A673 (cell line): ENCODE measurements around the gene SULT2B1. TPM values are rescaled to one million over a fixed set of nuclear protein-coding genes. Genes with fewer than 3 reads are reported as not detected.

Experiments
- BruUV-seq: library from RNA; stranded (reverse); fragments of 400-500 nt; replicated peaks from 2 replicates; lab custom pipeline; 2021; lab: Mats Ljungman, UMichigan
- CTCF ChIA-PET: fragments of 300-600 bp; sonication (Branson Sonifier 250); formaldehyde crosslinking; loops from one replicate; lab custom pipeline; 2022; ENCODE audit warnings: antibody characterized with exemption; lab: Charles Lee
- POLR2A ChIA-PET: fragments of 300-600 bp; sonication (Branson Sonifier 250); formaldehyde crosslinking; loops from one replicate; lab custom pipeline; 2022; ENCODE audit warnings: antibody characterized with exemption; ENCODE audit not compliant: low non-redundant PET; lab: Charles Lee
- DNase-seq: peaks from one replicate; pipeline ENCODE4 v3.0.0-alpha.2; 2015; ENCODE audit warnings: low spot score
- H3K27ac ChIP-seq: fragments of 200-600 bp; sonication (generic); 2 replicates; pipeline ENCODE4 v1.5.1; 2016; ENCODE audit warnings: mixed run types, low read depth, mild to moderate bottlenecking, mixed read lengths, antibody characterized with exemption, low read length; ENCODE audit not compliant: poor library complexity, severe bottlenecking
- H3K27me3 ChIP-seq: fragments of 200-600 bp; sonication (generic); replicated peaks from 2 replicates; pipeline ENCODE4 v1.6.1; 2017; ENCODE audit warnings: mixed run types, low read depth, mild to moderate bottlenecking, mixed read lengths, antibody characterized with exemption, low read length; ENCODE audit not compliant: insufficient read depth, poor library complexity
- H3K36me3 ChIP-seq: fragments of 200-600 bp; sonication (generic); 2 replicates; pipeline ENCODE4 v1.6.1; 2016; ENCODE audit warnings: mixed run types, mild to moderate bottlenecking, mixed read lengths, antibody characterized with exemption, low read length; ENCODE audit not compliant: insufficient read depth, poor library complexity, severe bottlenecking
- H3K4me1 ChIP-seq: fragments of 200-600 bp; sonication (generic); 2 replicates; pipeline ENCODE4 v1.6.1; 2017; ENCODE audit warnings: mixed run types, mild to moderate bottlenecking, mixed read lengths, antibody characterized with exemption, low read length; ENCODE audit not compliant: insufficient read depth, poor library complexity, severe bottlenecking
- H3K4me3 ChIP-seq: fragments of 200-600 bp; sonication (generic); 2 replicates; pipeline ENCODE4 v1.5.1; 2016; ENCODE audit warnings: low read depth, mixed run types, mild to moderate bottlenecking, mixed read lengths, low read length; ENCODE audit not compliant: poor library complexity, severe bottlenecking
- H3K9me3 ChIP-seq: fragments of 200-600 bp; sonication (generic); 2 replicates; pipeline ENCODE4 v1.6.1; 2016; ENCODE audit warnings: mixed run types, low read depth, mild to moderate bottlenecking, mixed read lengths, antibody characterized with exemption, low read length; ENCODE audit not compliant: poor library complexity, severe bottlenecking
- CTCF ChIP-seq: fragments of 300-800, 200-600 bp; sonication (generic); conservative IDR thresholded peaks from 2 replicates; pipeline ENCODE4 v1.5.1; 2017; ENCODE audit warnings: low read depth, mild to moderate bottlenecking, antibody characterized with exemption, low read length, moderate library complexity, mixed read lengths
- EZH2 ChIP-seq: fragments of 200-600 bp; sonication (generic); IDR thresholded peaks from 2 replicates; pipeline ENCODE4 v1.6.1; 2017; ENCODE audit warnings: borderline replicate concordance, low read depth, mild to moderate bottlenecking, mixed read lengths, antibody characterized with exemption, low read length; ENCODE audit not compliant: poor library complexity, severe bottlenecking
- intact Hi-C: fragments of 100-400 bp; cut with micrococcal nuclease; formaldehyde crosslinking; loops from one replicate; pipeline ENCODE4 v1.10.0; 2022; ENCODE audit not compliant: unreplicated experiment
- total RNA-seq: library from RNA; stranded (reverse); gene quantifications from 2 replicates; pipeline ENCODE4 v1.2.3, GENCODE V29; 2021

SULT2B1 gene
- total RNA-seq, 1 experiment from 2014 or later: 0.60 TPM

- no peaks in the 10 kb centered on the region for H3K9me3 ChIP-seq
- no peaks in the 10 kb centered on the region for H3K27me3 ChIP-seq
- no TSS peak for BruUV-seq
- no peak for TF ChIP-seq EZH2
- no peak for TF ChIP-seq CTCF
- no peaks in the 10 kb centered on the region for H3K4me1 ChIP-seq
- CTCF ChIA-PET: interaction anchor here (0.6 kb wide), 1 partner anchor 19 kb away, joined by 4 read pairs; no protein-coding TSS in a partner anchor
- peak within 1 kb of the TSS; percentile 33 for H3K4me3 ChIP-seq
- peak; percentile 61 for DNase-seq
- intact Hi-C loops: no loop called here
- no peak within 1 kb of the TSS for H3K27ac ChIP-seq
- no peaks in the 10 kb centered on the region for H3K36me3 ChIP-seq
- POLR2A ChIA-PET: no interaction called here
Observed at GRCh38 chr19:48511800-48512503, 40.0 kb upstream of the SULT2B1 start, which contains the start of gene LMTK3. Gene LMTK3, minus strand, starts transcription at chr19:48511835. Its CDS starts 259 bp downstream, at chr19:48511576.

- Histone ChIP-seq H3K27ac (no peak overlapping the region), H3K9me3 (no peaks in the 10 kb centered on the region), H3K4me3 (peak overlapping the region; percentile 58), H3K4me1 (no peaks in the 10 kb centered on the region), H3K27me3 (no peaks in the 10 kb centered on the region), H3K36me3 (no peaks in the 10 kb centered on the region)
- ChIA-PET POLR2A (no interaction called here), CTCF (no interaction called here)
- TF ChIP-seq CTCF (no peak), EZH2 (no peak)
- no peak for DNase-seq
- intact Hi-C loops: no loop called here
- BruUV-seq: no TSS peak
Observed at GRCh38 chr19:48512504-48513288, 39.3 kb upstream of the SULT2B1 start.

GRCh38 chr19:48513289-48514122 is 38.5 kb upstream of the SULT2B1 start:
- Histone ChIP-seq H3K4me3 (peak overlapping the region; percentile 58), H3K9me3 (no peaks in the 10 kb centered on the region), H3K27me3 (no peaks in the 10 kb centered on the region), H3K27ac (no peak overlapping the region), H3K4me1 (no peaks in the 10 kb centered on the region), H3K36me3 (no peaks in the 10 kb centered on the region)
- TF ChIP-seq CTCF (no peak), EZH2 (no peak)
- POLR2A ChIA-PET: interaction anchor here (0.7 kb wide), 1 partner anchor 456 kb away, joined by 3 read pairs; no protein-coding TSS in a partner anchor
- intact Hi-C loops: no loop called here
- CTCF ChIA-PET: interaction anchor here (0.7 kb wide), 1 partner anchor 75 kb away, joined by 3 read pairs; no protein-coding TSS in a partner anchor
- no TSS peak for BruUV-seq
- DNase-seq: peak; percentile 84
